ENCODE results near the gene IL10RB. TPM values are rescaled to one million over a fixed set of nuclear protein-coding genes. Genes with fewer than 3 reads are reported as not detected.

IL10RB gene
- total RNA-seq, 1 donor from 2014 or later = 19.0 TPM

- Mint-ChIP-seq H3K4me1 (ENCODE audit: low read depth) (peaks cover 23% of the 10 kb centered on the region), H3K4me3 (ENCODE audit: unreplicated experiment) (no peak within 1 kb of the TSS), H3K36me3 (ENCODE audit: low read depth) (no peaks in the 10 kb centered on the region), H3K27me3 (ENCODE audit: low read depth) (no peaks in the 10 kb centered on the region), H3K9me3 (ENCODE audit: low read depth) (no peaks in the 10 kb centered on the region), H3K27ac (ENCODE audit: unreplicated experiment) (no peak within 1 kb of the TSS)
- TF ChIP-seq CTCF (IDR thresholded peaks at IDR 0.05) = peak; percentile 29
- DNase-seq (ENCODE audit: low spot score) = peak; percentile 100
Measured at GRCh38 chr21:33324291-33325221, 58.4 kb downstream of the IL10RB start, which contains the start of gene IFNAR1. Gene IFNAR1, plus strand, starts transcription at chr21:33324970. Its CDS starts 86 bp downstream, at chr21:33325056.

DNA sequence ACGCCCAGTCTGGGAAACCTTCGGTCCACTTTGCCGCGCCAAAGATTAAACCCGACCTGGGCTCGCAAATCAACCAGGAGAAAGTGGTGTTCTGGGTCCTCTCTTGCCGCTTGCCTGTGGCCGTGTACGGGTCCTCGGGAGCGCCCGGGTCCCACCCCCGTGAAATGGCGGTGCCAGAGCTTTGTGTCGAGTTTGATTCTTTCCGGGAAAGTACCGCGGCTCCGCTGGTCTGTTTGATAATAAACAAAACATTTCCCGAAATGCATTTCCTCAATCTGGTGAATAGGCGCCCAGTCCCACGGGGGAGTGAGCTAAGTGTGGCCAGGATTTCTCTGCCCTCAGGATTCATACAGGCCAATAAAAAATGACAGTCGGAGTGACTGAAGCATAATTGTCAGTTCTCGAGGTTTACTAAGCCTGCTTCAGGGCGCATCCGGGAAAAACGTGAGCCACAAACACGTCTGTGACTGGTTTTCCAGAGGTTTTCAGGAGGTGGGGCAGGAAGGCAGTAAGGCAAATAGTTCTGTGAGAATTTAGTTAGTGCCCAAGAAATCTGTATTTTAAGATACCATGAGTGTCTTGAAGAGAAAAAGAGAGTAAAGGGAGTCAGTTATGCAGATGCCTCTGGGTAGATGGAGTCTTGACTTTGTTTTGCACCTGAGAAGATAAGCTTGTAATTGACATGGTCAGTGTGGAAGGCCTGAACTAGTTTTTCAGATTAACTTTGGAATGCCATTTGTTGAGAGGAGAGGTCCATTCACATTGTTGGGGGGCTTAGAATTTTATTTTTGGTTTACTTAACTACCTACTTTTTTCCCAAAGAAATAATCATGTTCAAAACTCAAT, 59.3 kb downstream of the IL10RB start:
- Mint-ChIP-seq H3K27me3 (ENCODE audit: low read depth) (no peaks in the 10 kb centered on the region), H3K9me3 (ENCODE audit: low read depth) (no peaks in the 10 kb centered on the region), H3K27ac (ENCODE audit: unreplicated experiment) (no peak overlapping the region), H3K36me3 (ENCODE audit: low read depth) (peaks cover under 1% of the 10 kb centered on the region), H3K4me1 (ENCODE audit: low read depth) (peaks cover 23% of the 10 kb centered on the region), H3K4me3 (ENCODE audit: unreplicated experiment) (no peak overlapping the region)
- no peak for DNase-seq (ENCODE audit: low spot score)
- no peak for TF ChIP-seq CTCF (IDR thresholded peaks at IDR 0.05)

DNA sequence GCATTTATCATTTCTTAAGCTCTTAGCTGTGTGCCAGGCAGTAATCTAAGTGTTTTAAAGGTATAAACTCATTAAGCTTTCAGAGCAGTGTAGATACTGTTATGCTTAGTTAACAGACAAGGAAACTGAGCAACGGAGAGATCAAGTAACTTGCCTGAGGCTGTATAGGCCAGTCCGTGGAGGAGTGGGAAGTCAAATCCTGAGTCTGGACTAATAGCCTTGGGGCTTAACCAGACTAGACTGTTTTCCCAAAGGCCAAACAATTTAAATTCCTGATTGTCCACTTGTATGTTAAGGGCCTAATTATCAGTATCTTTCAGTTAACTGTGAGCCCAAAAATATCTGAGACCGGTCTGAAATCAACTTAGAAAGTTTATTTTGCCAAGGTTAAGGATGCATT, 61.2 kb downstream of the IL10RB start:
- DNase-seq (ENCODE audit: low spot score) = no peak
- H3K36me3 Mint-ChIP-seq (ENCODE audit: low read depth) = peaks cover 5% of the 10 kb centered on the region
- peaks cover 3% of the 10 kb centered on the region for H3K9me3 Mint-ChIP-seq (ENCODE audit: low read depth)
- H3K4me1 Mint-ChIP-seq (ENCODE audit: low read depth) = peaks cover 23% of the 10 kb centered on the region
- no peak for TF ChIP-seq CTCF (IDR thresholded peaks at IDR 0.05)
- no peaks in the 10 kb centered on the region for H3K27me3 Mint-ChIP-seq (ENCODE audit: low read depth)
- no peak overlapping the region for H3K27ac Mint-ChIP-seq (ENCODE audit: unreplicated experiment)
- no peak overlapping the region for H3K4me3 Mint-ChIP-seq (ENCODE audit: unreplicated experiment)

- Mint-ChIP-seq H3K9me3 (ENCODE audit: low read depth) (peaks cover 8% of the 10 kb centered on the region), H3K27ac (ENCODE audit: unreplicated experiment) (no peak overlapping the region), H3K4me1 (ENCODE audit: low read depth) (peaks cover 23% of the 10 kb centered on the region), H3K27me3 (ENCODE audit: low read depth) (no peaks in the 10 kb centered on the region), H3K36me3 (ENCODE audit: low read depth) (peaks cover 8% of the 10 kb centered on the region), H3K4me3 (ENCODE audit: unreplicated experiment) (no peak overlapping the region)
- DNase-seq (ENCODE audit: low spot score) = no peak
- TF ChIP-seq CTCF (IDR thresholded peaks at IDR 0.05) = no peak
Measured at GRCh38 chr21:33327792-33328433, 61.7 kb downstream of the IL10RB start.

- TF ChIP-seq CTCF (IDR thresholded peaks at IDR 0.05) = no peak
- Mint-ChIP-seq H3K27ac (ENCODE audit: unreplicated experiment) (no peak overlapping the region), H3K4me3 (ENCODE audit: unreplicated experiment) (no peak overlapping the region)
Measured at GRCh38 chr21:33330726-33331125, 64.6 kb downstream of the IL10RB start.

More at GRCh38 chr21:33330726-33331125, 64.6 kb downstream of the IL10RB start:
- Mint-ChIP-seq H3K9me3 (ENCODE audit: low read depth) (peaks cover 18% of the 10 kb centered on the region), H3K36me3 (ENCODE audit: low read depth) (peaks cover 11% of the 10 kb centered on the region), H3K4me1 (ENCODE audit: low read depth) (peaks cover 23% of the 10 kb centered on the region), H3K27me3 (ENCODE audit: low read depth) (no peaks in the 10 kb centered on the region)
- DNase-seq (ENCODE audit: low spot score) = no peak
